ENCODE measurements around the gene TMEM239.

GRCh38 chr20:2865101-2865500 is 48.9 kb downstream of the TMEM239 start:
- TF ChIP-seq, protein P1, sequence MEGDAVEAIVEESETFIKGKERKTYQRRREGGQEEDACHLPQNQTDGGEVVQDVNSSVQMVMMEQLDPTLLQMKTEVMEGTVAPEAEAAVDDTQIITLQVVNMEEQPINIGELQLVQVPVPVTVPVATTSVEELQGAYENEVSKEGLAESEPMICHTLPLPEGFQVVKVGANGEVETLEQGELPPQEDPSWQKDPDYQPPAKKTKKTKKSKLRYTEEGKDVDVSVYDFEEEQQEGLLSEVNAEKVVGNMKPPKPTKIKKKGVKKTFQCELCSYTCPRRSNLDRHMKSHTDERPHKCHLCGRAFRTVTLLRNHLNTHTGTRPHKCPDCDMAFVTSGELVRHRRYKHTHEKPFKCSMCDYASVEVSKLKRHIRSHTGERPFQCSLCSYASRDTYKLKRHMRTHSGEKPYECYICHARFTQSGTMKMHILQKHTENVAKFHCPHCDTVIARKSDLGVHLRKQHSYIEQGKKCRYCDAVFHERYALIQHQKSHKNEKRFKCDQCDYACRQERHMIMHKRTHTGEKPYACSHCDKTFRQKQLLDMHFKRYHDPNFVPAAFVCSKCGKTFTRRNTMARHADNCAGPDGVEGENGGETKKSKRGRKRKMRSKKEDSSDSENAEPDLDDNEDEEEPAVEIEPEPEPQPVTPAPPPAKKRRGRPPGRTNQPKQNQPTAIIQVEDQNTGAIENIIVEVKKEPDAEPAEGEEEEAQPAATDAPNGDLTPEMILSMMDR (conservative IDR thresholded peaks at IDR 0.05 in 1 of 2, IDR thresholded peaks at IDR 0.05 in 1 of 2; ENCODE audit: extremely low read depth in 1 of 2, insufficient read depth in 1 of 2, low read depth in 1 of 2, low read length in 2 of 2), result no peak
- no peak for TF ChIP-seq EZH2 (IDR thresholded peaks at IDR 0.05; ENCODE audit: borderline replicate concordance, low read length)
